Activated CD4-positive, alpha-beta T cell treated with anti-CD3 and anti-CD28 coated beads for 24 hours (primary cell): ENCODE data around the gene KCNJ10.
"Not testable (repeated sequence)": the region's sequence is repeated elsewhere in the genome, so short reads cannot be mapped to it uniquely, and the experiment has no call there.

ENCODE experiments used
- DNase-seq, 2 donors: peaks; one replicate each; pipeline ENCODE4 v3.0.0-alpha.2; 2020; ENCODE audit warnings: low read depth in 2 of 2

Gene KCNJ10

GRCh38 chr1:160061369-160062229 lies 8.4 kb downstream of the KCNJ10 start:
- DNase-seq: no peak

- DNase-seq: no peak
Measured at GRCh38 chr1:160058087-160058486, 11.9 kb downstream of the KCNJ10 start.

GRCh38 chr1:160056648-160057169 lies 13.3 kb downstream of the KCNJ10 start:
- DNase-seq: no peak

GRCh38 chr1:160053548-160054365 lies 16.2 kb downstream of the KCNJ10 start:
- no peak for DNase-seq

GRCh38 chr1:160052936-160053335 lies 17.0 kb downstream of the KCNJ10 start:
- DNase-seq: no peak

- DNase-seq: no peak
Measured at GRCh38 chr1:160050619-160051018, 19.3 kb downstream of the KCNJ10 start.

- DNase-seq: not testable (repeated sequence)
Measured at GRCh38 chr1:160050182-160050581, 19.8 kb downstream of the KCNJ10 start.

- no peak for DNase-seq
Measured at GRCh38 chr1:160049101-160049500, 20.9 kb downstream of the KCNJ10 start.

GRCh38 chr1:160048335-160048734 lies 21.6 kb downstream of the KCNJ10 start:
- no peak for DNase-seq

GRCh38 chr1:160047111-160047991 lies 22.6 kb downstream of the KCNJ10 start:
- no peak for DNase-seq

- no peak for DNase-seq
Measured at GRCh38 chr1:160046494-160047110, 23.4 kb downstream of the KCNJ10 start.

- DNase-seq: no peak
Measured at GRCh38 chr1:160045653-160046052, 24.3 kb downstream of the KCNJ10 start.

- DNase-seq: no peak
Measured at GRCh38 chr1:160043543-160043942, 26.4 kb downstream of the KCNJ10 start.

- DNase-seq: no peak
Measured at GRCh38 chr1:160040476-160040875, 29.5 kb downstream of the KCNJ10 start.

- no peak for DNase-seq
Measured at GRCh38 chr1:160032165-160032820, 37.7 kb downstream of the KCNJ10 start.

- DNase-seq: peak; percentile 90 to 95
Measured at GRCh38 chr1:160031365-160032164, 38.4 kb downstream of the KCNJ10 start, which contains the start of gene PIGM. Gene PIGM, minus strand, starts transcription at chr1:160031990. Its CDS starts 251 bp downstream, at chr1:160031739.

GRCh38 chr1:160030657-160031364 lies 39.1 kb downstream of the KCNJ10 start:
- DNase-seq: no peak

GRCh38 chr1:160028426-160028825 lies 41.5 kb downstream of the KCNJ10 start:
- no peak for DNase-seq

- no peak for DNase-seq
Measured at GRCh38 chr1:160025314-160025713, 44.6 kb downstream of the KCNJ10 start.
